H1 (cell line): ENCODE results near the gene CYB561.

Source experiments
- BACH1 ChIP-seq: IDR thresholded peaks from 2 replicates; pipeline ENCODE4 v1.6.1; 2012; ENCODE audit warnings: low read length, improper control_type of control experiment
- CBX5 ChIP-seq: fragments of 300-800, 300-1000 bp; sonication (generic); IDR thresholded peaks from 2 replicates; pipeline ENCODE4 v1.7.1; 2016; ENCODE audit warnings: antibody characterized with exemption, low read length, low read depth
- CHD2 ChIP-seq: IDR thresholded peaks from 2 replicates; pipeline ENCODE4 v1.6.1; 2012; ENCODE audit warnings: low read length, improper control_type of control experiment
- GTF2F1 ChIP-seq: IDR thresholded peaks from 2 replicates; pipeline ENCODE4 v1.6.1; 2012; ENCODE audit warnings: low read depth, low read length, improper control_type of control experiment, borderline replicate concordance
- NANOG ChIP-seq: IDR thresholded peaks from 2 replicates; pipeline ENCODE4 v1.6.1; 2011; ENCODE audit warnings: low read length, low read depth, mild to moderate bottlenecking, inconsistent platforms; ENCODE audit not compliant: insufficient read depth, poor library complexity, severe bottlenecking
- POLR2AphosphoS5 ChIP-seq: IDR thresholded peaks from 2 replicates; pipeline ENCODE4 v1.6.1; 2011; ENCODE audit warnings: low read depth, low read length
- RAD21 ChIP-seq, 2 experiments: IDR thresholded peaks in 1 of 2; conservative IDR thresholded peaks in 1 of 2; 2 replicates each; pipeline ENCODE4 v1.6.1; 2011; ENCODE audit warnings: low read depth in 2 of 2, low read length in 2 of 2, improper control_type of control experiment in 1 of 2, inconsistent platforms in 1 of 2, mild to moderate bottlenecking in 1 of 2, moderate library complexity in 1 of 2
- SP1 ChIP-seq: IDR thresholded peaks from 2 replicates; pipeline ENCODE4 v1.6.1; 2011; ENCODE audit warnings: low read depth, low read length
- SRF ChIP-seq: IDR thresholded peaks from 2 replicates; pipeline ENCODE4 v1.6.1; 2011; ENCODE audit warnings: mild to moderate bottlenecking, low read depth, low read length, moderate library complexity
- TCF12 ChIP-seq: IDR thresholded peaks from 2 replicates; pipeline ENCODE4 v1.6.1; 2011; ENCODE audit warnings: low read depth, mild to moderate bottlenecking, low read length
- TF ChIP-seq, protein P1 (sequence below), 3 experiments: IDR thresholded peaks; 1 replicate in 2 of 3; 2 replicates in 1 of 3; pipeline versions ENCODE4 v1.5.1 to v1.6.1; 2011; ENCODE audit warnings: low read length in 3 of 3, mild to moderate bottlenecking in 3 of 3, inconsistent platforms in 2 of 3, low read depth in 1 of 3, moderate library complexity in 1 of 3; ENCODE audit not compliant: insufficient read depth in 1 of 3; ENCODE audit errors: control extremely low read depth in 1 of 3
- TF ChIP-seq, protein P2 (sequence below): IDR thresholded peaks from 2 replicates; pipeline ENCODE4 v1.6.1; 2012; ENCODE audit warnings: inconsistent platforms

DNA sequence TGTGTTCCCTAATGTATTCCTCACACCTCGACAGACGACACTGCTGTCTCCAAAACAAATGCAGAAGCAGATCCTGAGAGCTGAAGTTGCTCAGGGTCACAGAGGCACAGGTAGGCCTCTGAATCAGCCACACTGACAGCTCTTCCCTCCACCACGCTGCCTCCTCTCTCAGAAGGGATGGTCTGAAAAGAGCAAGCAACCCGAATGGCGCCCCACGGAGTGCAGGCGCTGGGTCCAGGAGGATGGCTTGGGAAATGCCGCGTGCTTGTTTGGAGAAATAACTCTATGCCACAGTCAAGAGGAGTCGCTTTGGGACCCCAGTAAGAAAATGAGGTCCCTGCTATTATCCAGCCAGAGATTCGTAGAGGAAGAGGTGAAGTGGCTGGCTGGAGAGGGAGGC lies 15.9 kb downstream of the CYB561 start:
- TF ChIP-seq, protein P1, sequence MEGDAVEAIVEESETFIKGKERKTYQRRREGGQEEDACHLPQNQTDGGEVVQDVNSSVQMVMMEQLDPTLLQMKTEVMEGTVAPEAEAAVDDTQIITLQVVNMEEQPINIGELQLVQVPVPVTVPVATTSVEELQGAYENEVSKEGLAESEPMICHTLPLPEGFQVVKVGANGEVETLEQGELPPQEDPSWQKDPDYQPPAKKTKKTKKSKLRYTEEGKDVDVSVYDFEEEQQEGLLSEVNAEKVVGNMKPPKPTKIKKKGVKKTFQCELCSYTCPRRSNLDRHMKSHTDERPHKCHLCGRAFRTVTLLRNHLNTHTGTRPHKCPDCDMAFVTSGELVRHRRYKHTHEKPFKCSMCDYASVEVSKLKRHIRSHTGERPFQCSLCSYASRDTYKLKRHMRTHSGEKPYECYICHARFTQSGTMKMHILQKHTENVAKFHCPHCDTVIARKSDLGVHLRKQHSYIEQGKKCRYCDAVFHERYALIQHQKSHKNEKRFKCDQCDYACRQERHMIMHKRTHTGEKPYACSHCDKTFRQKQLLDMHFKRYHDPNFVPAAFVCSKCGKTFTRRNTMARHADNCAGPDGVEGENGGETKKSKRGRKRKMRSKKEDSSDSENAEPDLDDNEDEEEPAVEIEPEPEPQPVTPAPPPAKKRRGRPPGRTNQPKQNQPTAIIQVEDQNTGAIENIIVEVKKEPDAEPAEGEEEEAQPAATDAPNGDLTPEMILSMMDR (IDR thresholded peaks at IDR 0.05; ENCODE audit: control extremely low read depth in 1 of 3, insufficient read depth in 1 of 3, low read depth in 1 of 3, low read length in 3 of 3), result no peak
- TF ChIP-seq TCF12 (no peak), POLR2AphosphoS5 (no peak), BACH1 (no peak), CHD2 (no peak), CBX5 (no peak), SP1 (no peak), RAD21 (IDR thresholded peaks at IDR 0.05 in 1 of 2, conservative IDR thresholded peaks at IDR 0.05 in 1 of 2; ENCODE audit: low read depth in 2 of 2, low read length in 2 of 2) (no peak), GTF2F1 (no peak), SRF (no peak), NANOG (no peak)
- TF ChIP-seq, protein P2, sequence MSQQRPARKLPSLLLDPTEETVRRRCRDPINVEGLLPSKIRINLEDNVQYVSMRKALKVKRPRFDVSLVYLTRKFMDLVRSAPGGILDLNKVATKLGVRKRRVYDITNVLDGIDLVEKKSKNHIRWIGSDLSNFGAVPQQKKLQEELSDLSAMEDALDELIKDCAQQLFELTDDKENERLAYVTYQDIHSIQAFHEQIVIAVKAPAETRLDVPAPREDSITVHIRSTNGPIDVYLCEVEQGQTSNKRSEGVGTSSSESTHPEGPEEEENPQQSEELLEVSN, result no peak
